Glomerular visceral epithelial cell (primary cell): ENCODE data around the gene ECM2.

Experiments
- DNase-seq: peaks from one replicate; pipeline ENCODE4 v3.0.0-alpha.2; 2016; ENCODE audit errors: extremely low spot score

ECM2 gene

GRCh38 chr9:92527832-92528521 is 7.8 kb downstream of the ECM2 start:
- no peak for DNase-seq

GRCh38 chr9:92527291-92527828 is 8.4 kb downstream of the ECM2 start:
- DNase-seq: no peak

- no peak for DNase-seq
These were observed 10.5 kb downstream of the ECM2 start for GRCh38 chr9:92525306-92525705.

GRCh38 chr9:92524881-92525280 is 10.9 kb downstream of the ECM2 start:
- DNase-seq: no peak

GRCh38 chr9:92522983-92523970 is 12.5 kb downstream of the ECM2 start:
- DNase-seq: peak; percentile 13

GRCh38 chr9:92520837-92521236 is 15.0 kb downstream of the ECM2 start:
- DNase-seq: no peak

- no peak for DNase-seq
These were observed 17.6 kb downstream of the ECM2 start for GRCh38 chr9:92518199-92518598.

GRCh38 chr9:92517046-92517445 is 18.7 kb downstream of the ECM2 start:
- DNase-seq: no peak

GRCh38 chr9:92516521-92516920 is 19.3 kb downstream of the ECM2 start:
- no peak for DNase-seq

GRCh38 chr9:92514635-92515034 is 21.2 kb downstream of the ECM2 start:
- DNase-seq: no peak

- DNase-seq: no peak
These were observed 22.4 kb downstream of the ECM2 start for GRCh38 chr9:92513349-92513748.

GRCh38 chr9:92512622-92513021 is 23.2 kb downstream of the ECM2 start:
- DNase-seq: no peak

- no peak for DNase-seq
These were observed 25.0 kb downstream of the ECM2 start for GRCh38 chr9:92510747-92511146.

GRCh38 chr9:92509050-92509449 is 26.7 kb downstream of the ECM2 start:
- DNase-seq: no peak

- DNase-seq: no peak
These were observed 27.6 kb downstream of the ECM2 start for GRCh38 chr9:92508018-92508820.

GRCh38 chr9:92507496-92507895 is 28.3 kb downstream of the ECM2 start:
- no peak for DNase-seq

- DNase-seq: no peak
These were observed 28.8 kb downstream of the ECM2 start for GRCh38 chr9:92507005-92507404.

GRCh38 chr9:92506184-92506857 is 29.5 kb downstream of the ECM2 start:
- peak; percentile 17 for DNase-seq

GRCh38 chr9:92504881-92505280 is 30.9 kb downstream of the ECM2 start:
- DNase-seq: no peak

- no peak for DNase-seq
These were observed 32.6 kb downstream of the ECM2 start for GRCh38 chr9:92503156-92503555.

GRCh38 chr9:92501671-92502393 is 34.0 kb downstream of the ECM2 start:
- peak; percentile 15 for DNase-seq
